Activated T-cell treated with anti-CD3 and anti-CD28 coated beads, Interleukin-2, amount 50 U/mL, for 1 hour (primary cell): Measurements from ENCODE around the gene RWDD3.

Experiments used
- DNase-seq: peaks from one replicate; pipeline ENCODE4 v3.0.0-alpha.2; 2020

RWDD3 gene

GRCh38 chr1:95286479-95286878, 52.5 kb downstream of the RWDD3 start:
- DNase-seq, result no peak

DNA sequence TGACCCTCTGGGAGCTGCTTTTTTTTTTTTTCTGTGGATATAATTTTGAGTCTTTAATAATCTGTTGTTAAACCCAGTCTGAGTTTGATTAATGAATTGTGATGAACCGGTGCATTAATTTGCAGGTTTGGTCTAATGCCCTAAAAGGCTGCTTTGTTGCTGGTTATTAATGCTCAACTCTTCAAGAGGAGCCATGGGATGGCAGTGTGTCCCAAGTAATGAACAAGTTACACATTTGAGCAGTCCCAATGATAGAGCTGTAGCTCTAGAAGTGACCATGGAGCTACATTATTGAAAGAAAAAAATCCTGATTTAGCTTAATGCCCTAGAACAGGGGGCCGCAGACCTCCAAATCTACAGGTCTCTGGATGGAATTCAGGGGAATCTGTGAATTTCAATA, 53.1 kb downstream of the RWDD3 start:
- DNase-seq, result no peak

- no peak for DNase-seq
Observed at GRCh38 chr1:95287825-95288224, 53.8 kb downstream of the RWDD3 start.
